Smooth muscle cell (in vitro differentiated cells): Measurements from ENCODE around the gene SLC9A7. TPM values are rescaled to one million over a fixed set of nuclear protein-coding genes. Genes with fewer than 3 reads are reported as not detected.

Experiments
- DNase-seq: peaks from one replicate; lab custom pipeline; 2025; ENCODE audit not compliant: unreplicated experiment; lab: John Stamatoyannopoulos, UW
- H2AFZ ChIP-seq: fragments of 200-600 bp; sonication (generic); 2 replicates; pipeline ENCODE4 v1.6.0; 2016; ENCODE audit warnings: antibody characterized with exemption, low read depth, mild to moderate bottlenecking
- H3F3A ChIP-seq: fragments of 200-600 bp; sonication (generic); 2 replicates; pipeline ENCODE4 v1.6.0; 2017; ENCODE audit warnings: antibody characterized with exemption, low read depth
- H3K27ac ChIP-seq: fragments of 200-600 bp; sonication (generic); 2 replicates; pipeline ENCODE4 v1.5.1; 2016; ENCODE audit warnings: low read depth, mild to moderate bottlenecking
- H3K27me3 ChIP-seq: fragments of 200-600 bp; sonication (generic); 2 replicates; pipeline ENCODE4 v1.6.1; 2016; ENCODE audit warnings: low read depth, mild to moderate bottlenecking
- H3K36me3 ChIP-seq: fragments of 200-600 bp; sonication (generic); 2 replicates; pipeline ENCODE4 v1.5.1; 2016; ENCODE audit warnings: low read depth
- H3K4me1 ChIP-seq: fragments of 200-600 bp; sonication (generic); 2 replicates; pipeline ENCODE4 v1.5.1; 2016; ENCODE audit warnings: low read depth
- H3K4me2 ChIP-seq: fragments of 200-600 bp; sonication (generic); 2 replicates; pipeline ENCODE4 v1.6.0; 2016; ENCODE audit warnings: mild to moderate bottlenecking
- H3K4me3 ChIP-seq: fragments of 200-600 bp; sonication (generic); 2 replicates; pipeline ENCODE4 v1.5.1; 2016; ENCODE audit warnings: mild to moderate bottlenecking
- H3K79me2 ChIP-seq: fragments of 200-600 bp; sonication (generic); 2 replicates; pipeline ENCODE4 v1.6.0; 2016; ENCODE audit warnings: low read depth, mild to moderate bottlenecking
- H3K9ac ChIP-seq: fragments of 200-600 bp; sonication (generic); 2 replicates; pipeline ENCODE4 v1.6.0; 2016; ENCODE audit warnings: low read depth
- H3K9me3 ChIP-seq: fragments of 200-600 bp; sonication (generic); replicated peaks from 2 replicates; pipeline ENCODE4 v1.5.1; 2016; ENCODE audit warnings: low read depth
- H4K20me1 ChIP-seq: fragments of 200-600 bp; sonication (generic); 2 replicates; pipeline ENCODE4 v1.6.0; 2016; ENCODE audit warnings: low read depth
- CTCF ChIP-seq: fragments of 200-600 bp; sonication (generic); IDR thresholded peaks from 2 replicates; pipeline ENCODE4 v1.5.1; 2017; ENCODE audit warnings: borderline replicate concordance, mild to moderate bottlenecking, antibody characterized with exemption; ENCODE audit not compliant: insufficient read depth, poor library complexity, severe bottlenecking
- WGBS: methylation state at CpG from one replicate; pipeline ENCODE4 v1.1.7; 2016; ENCODE audit warnings: low lambda C conversion rate; 5-methylcytosine and 5-hydroxymethylcytosine counted together
- polyA plus RNA-seq: library from polyadenylated mRNA; unstranded; fragments of >200 nt; fragmentation: Nextera tagmentation; extraction: Ambion mirVana; gene quantifications from 2 replicates; pipeline ENCODE4 v1.2.1, GENCODE V29; 2016
- total RNA-seq: library from RNA; depleted of rRNA; stranded (reverse); fragments of >200 nt; gene quantifications from 2 replicates; pipeline ENCODE4 v1.2.3, GENCODE V29; 2014

Gene SLC9A7
- total and polyA plus RNA-seq, 2 experiments from 2014 or later, result 0.83 to 6.7 TPM

GRCh38 chrX:46777971-46778810 lies 19.3 kb upstream of the SLC9A7 start:
- no peak overlapping the region for H3K9ac ChIP-seq
- no peaks in the 10 kb centered on the region for H3K9me3 ChIP-seq
- no peak overlapping the region for H2AFZ ChIP-seq
- no peaks in the 10 kb centered on the region for H3F3A ChIP-seq
- H3K36me3 ChIP-seq, result no peaks in the 10 kb centered on the region
- H3K4me3 ChIP-seq, result no peak overlapping the region
- WGBS, result 38% methylated on average over 7 of the region's 7 CpGs
- H3K27ac ChIP-seq, result peak overlapping the region; percentile 44
- TF ChIP-seq CTCF, result no peak
- H3K79me2 ChIP-seq, result no peaks in the 10 kb centered on the region
- no peaks in the 10 kb centered on the region for H4K20me1 ChIP-seq
- DNase-seq, result no peak
- no peaks in the 10 kb centered on the region for H3K4me1 ChIP-seq
- no peaks in the 10 kb centered on the region for H3K27me3 ChIP-seq
- H3K4me2 ChIP-seq, result peak overlapping the region; percentile 23

- H3K36me3 ChIP-seq, result no peaks in the 10 kb centered on the region
- no peak for DNase-seq
- H3K4me2 ChIP-seq, result peak overlapping the region; percentile 72
- H3F3A ChIP-seq, result no peaks in the 10 kb centered on the region
- WGBS, result 13% methylated on average over 1 of the region's 1 CpG
- H3K9ac ChIP-seq, result no peak overlapping the region
- no peaks in the 10 kb centered on the region for H3K27me3 ChIP-seq
- no peaks in the 10 kb centered on the region for H3K9me3 ChIP-seq
- peaks cover 8% of the 10 kb centered on the region for H3K4me1 ChIP-seq
- no peak for TF ChIP-seq CTCF
- no peak overlapping the region for H2AFZ ChIP-seq
- no peaks in the 10 kb centered on the region for H4K20me1 ChIP-seq
- peak overlapping the region; percentile 76 for H3K27ac ChIP-seq
- no peak overlapping the region for H3K4me3 ChIP-seq
- H3K79me2 ChIP-seq, result no peaks in the 10 kb centered on the region
Measured at GRCh38 chrX:46770817-46771163, 11.9 kb upstream of the SLC9A7 start.

- WGBS, result 40% methylated on average over 4 of the region's 4 CpGs
- Histone ChIP-seq H3K4me1 (peaks cover 8% of the 10 kb centered on the region), H3F3A (no peaks in the 10 kb centered on the region), H3K4me2 (peak overlapping the region; percentile 72), H3K4me3 (no peak overlapping the region), H2AFZ (no peak overlapping the region), H3K36me3 (no peaks in the 10 kb centered on the region), H3K9ac (peak overlapping the region; percentile 17), H3K27me3 (no peaks in the 10 kb centered on the region), H3K9me3 (no peaks in the 10 kb centered on the region), H3K79me2 (no peaks in the 10 kb centered on the region), H4K20me1 (no peaks in the 10 kb centered on the region), H3K27ac (peak overlapping the region; percentile 76)
- no peak for DNase-seq
- no peak for TF ChIP-seq CTCF
Measured at GRCh38 chrX:46770000-46770816, 11.3 kb upstream of the SLC9A7 start.
